A549 (cell line): ENCODE measurements around the gene SSC5D. TPM values are rescaled to one million over a fixed set of nuclear protein-coding genes. Genes with fewer than 3 reads are reported as not detected.

Experiments
- ATAC-seq, 2 experiments: fragments of 200-7000 bp in 1 of 2; fragments of >200 bp in 1 of 2; cut with Nextera tagmentation in 1 of 2; cut with Tn5 transposase in 1 of 2; 3 replicates each; pipeline versions ENCODE4 v1.8.0 to v1.9.1; 2018 to 2020; ENCODE audit warnings: mild to moderate bottlenecking in 1 of 2, moderate library complexity in 1 of 2
- CTCF ChIA-PET: fragments of 300-600 bp; sonication (Branson Sonifier 250); formaldehyde crosslinking; extraction: SDS; loops from one replicate; lab custom pipeline; 2021; ENCODE audit warnings: antibody characterized with exemption, inconsistent platforms; lab: Yijun Ruan, JAX
- POLR2A ChIA-PET: fragments of 350-600 bp; formaldehyde crosslinking; extraction: SDS; loops from one replicate; lab custom pipeline; 2021; ENCODE audit warnings: antibody characterized with exemption, inconsistent platforms; lab: Yijun Ruan, JAX
- DNase-seq, 2 experiments: peaks; one replicate each; pipeline versions ENCODE4 v3.0.0 to v3.0.0-alpha.2; 2011 to 2016; ENCODE audit warnings: low read depth in 1 of 2, low spot score in 1 of 2
- FAIRE-seq: peaks from 2 replicates; lab custom pipeline; 2011; peaks lifted over from hg19 to GRCh38; lab: Jason Lieb, UNC
- H3K27ac ChIP-seq, 2 experiments: fragments of >200 bp; sonication (Bioruptor Twin); formaldehyde crosslinking; 3 replicates each; pipeline ENCODE4 v1.5.1; 2016 to 2017
- H3K4me1 ChIP-seq: fragments of >200 bp; sonication (Bioruptor Twin); formaldehyde crosslinking; 3 replicates; pipeline ENCODE4 v1.6.1; 2016
- H3K4me2 ChIP-seq: fragments of >200 bp; sonication (Bioruptor Twin); formaldehyde crosslinking; 3 replicates; pipeline ENCODE4 v1.6.1; 2016
- H3K4me3 ChIP-seq: fragments of >200 bp; sonication (Bioruptor Twin); formaldehyde crosslinking; 3 replicates; pipeline ENCODE4 v1.5.1; 2016
- H3K9me3 ChIP-seq: fragments of >200 bp; sonication (Bioruptor Twin); formaldehyde crosslinking; 3 replicates; pipeline ENCODE4 v1.6.1; 2016
- ATOH8 ChIP-seq: fragments of 250-450 bp; sonication (Bioruptor Pico); IDR thresholded peaks from 2 replicates; pipeline ENCODE4 v1.5.0; 2020; ENCODE audit warnings: low read depth, mild to moderate bottlenecking, moderate library complexity
- BCL3 ChIP-seq: fragments of >200 bp; sonication (Bioruptor Twin); formaldehyde crosslinking; IDR thresholded peaks from 3 replicates; pipeline ENCODE4 v1.6.1; 2016
- CBX8 ChIP-seq: fragments of 200-600 bp; sonication (generic); IDR thresholded peaks from 2 replicates; pipeline ENCODE4 v1.6.1; 2016
- CEBPB ChIP-seq, 2 experiments: fragments of >200 bp in 1 of 2; sonication (Bioruptor Twin) in 1 of 2; formaldehyde crosslinking in 1 of 2; IDR thresholded peaks; 2 replicates each; pipeline ENCODE4 v1.6.1; 2012 to 2016
- CHD2 ChIP-seq: fragments of 150-350 bp; IDR thresholded peaks from 2 replicates; pipeline ENCODE4 v1.6.1; 2014; ENCODE audit warnings: low read length; ENCODE audit not compliant: partially characterized antibody
- E2F6 ChIP-seq: IDR thresholded peaks from 2 replicates; pipeline ENCODE4 v1.6.1; 2012; ENCODE audit warnings: low read depth, borderline replicate concordance
- EHF ChIP-seq: fragments of 250-450 bp; sonication (Bioruptor Pico); IDR thresholded peaks from 2 replicates; pipeline ENCODE4 v1.5.0; 2020; ENCODE audit warnings: mild to moderate bottlenecking
- ESRRA ChIP-seq: fragments of 150-350 bp; IDR thresholded peaks from 2 replicates; pipeline ENCODE4 v1.6.1; 2014; ENCODE audit warnings: mild to moderate bottlenecking, low read length, borderline replicate concordance
- FOSB ChIP-seq: fragments of 250-450 bp; sonication (Bioruptor Pico); IDR thresholded peaks from 2 replicates; pipeline ENCODE4 v1.5.0; 2020; ENCODE audit warnings: mild to moderate bottlenecking, moderate library complexity
- FOSL2 ChIP-seq, 2 experiments: fragments of 450-650 bp in 1 of 2; fragments of >200 bp in 1 of 2; sonication (Bioruptor Twin) in 1 of 2; formaldehyde crosslinking; IDR thresholded peaks; 2 replicates each; pipeline versions ENCODE4 v1.5.0 to v1.6.1; 2016 to 2020; ENCODE audit warnings: mild to moderate bottlenecking in 1 of 2, moderate library complexity in 1 of 2
- FOXS1 ChIP-seq: fragments of 250-450 bp; sonication (Bioruptor Pico); IDR thresholded peaks from 2 replicates; pipeline ENCODE4 v1.5.0; 2020; ENCODE audit warnings: mild to moderate bottlenecking, moderate library complexity
- GATA3 ChIP-seq: IDR thresholded peaks from 2 replicates; pipeline ENCODE4 v1.6.1; 2012; ENCODE audit warnings: borderline replicate concordance
- HES2 ChIP-seq: fragments of >200 bp; sonication (Bioruptor Twin); formaldehyde crosslinking; IDR thresholded peaks from 2 replicates; pipeline ENCODE4 v1.6.1; 2016
- HEYL ChIP-seq: fragments of 250-450 bp; sonication (Bioruptor Pico); IDR thresholded peaks from 2 replicates; pipeline ENCODE4 v1.8.0; 2021; ENCODE audit warnings: mild to moderate bottlenecking, moderate library complexity
- HOXB13 ChIP-seq: fragments of 250-450 bp; sonication (Bioruptor Pico); IDR thresholded peaks from 2 replicates; pipeline ENCODE4 v1.5.0; 2020; ENCODE audit warnings: low read depth, mild to moderate bottlenecking, moderate library complexity
- HOXB5 ChIP-seq: fragments of 250-450 bp; sonication (Bioruptor Pico); IDR thresholded peaks from 2 replicates; pipeline ENCODE4 v1.5.0; 2020; ENCODE audit warnings: mild to moderate bottlenecking, moderate library complexity
- JUN ChIP-seq, 2 experiments: fragments of >200 bp; sonication (Bioruptor Twin); formaldehyde crosslinking; IDR thresholded peaks; 2 replicates in 1 of 2; 3 replicates in 1 of 2; pipeline ENCODE4 v1.6.1; 2016 to 2017
- JUNB ChIP-seq: fragments of >200 bp; sonication (Bioruptor Twin); formaldehyde crosslinking; IDR thresholded peaks from 2 replicates; pipeline ENCODE4 v1.6.1; 2016
- KDM1A ChIP-seq: fragments of 200-600 bp; sonication (generic); IDR thresholded peaks from 2 replicates; pipeline ENCODE4 v1.6.1; 2016; ENCODE audit warnings: low read depth, mild to moderate bottlenecking
- MAX ChIP-seq: IDR thresholded peaks from 2 replicates; pipeline ENCODE4 v1.6.1; 2012
- NFE2L2 ChIP-seq: fragments of 150-350 bp; conservative IDR thresholded peaks from 2 replicates; pipeline ENCODE4 v1.6.1; 2014; ENCODE audit warnings: low read length
- POLR2A ChIP-seq: IDR thresholded peaks from 2 replicates; pipeline ENCODE4 v1.6.1; 2012; ENCODE audit warnings: mild to moderate bottlenecking, low read length
- RAD21 ChIP-seq, 2 experiments: fragments of >200 bp in 1 of 2; sonication (Bioruptor Twin) in 1 of 2; formaldehyde crosslinking in 1 of 2; IDR thresholded peaks in 1 of 2; conservative IDR thresholded peaks in 1 of 2; 2 replicates in 1 of 2; 3 replicates in 1 of 2; pipeline ENCODE4 v1.6.1; 2012 to 2018; ENCODE audit warnings: inconsistent platforms in 1 of 2
- RFX5 ChIP-seq: fragments of 450-650 bp; IDR thresholded peaks from 2 replicates; pipeline ENCODE4 v1.7.1; 2014; ENCODE audit warnings: antibody characterized with exemption, mild to moderate bottlenecking, moderate library complexity
- RNF2 ChIP-seq: fragments of 200-600 bp; sonication (generic); IDR thresholded peaks from 2 replicates; pipeline ENCODE4 v1.6.1; 2016; ENCODE audit warnings: low read depth, mild to moderate bottlenecking, antibody characterized with exemption, moderate library complexity, borderline replicate concordance
- SMC3 ChIP-seq: fragments of >200 bp; sonication (Bioruptor Twin); formaldehyde crosslinking; IDR thresholded peaks from 3 replicates; pipeline ENCODE4 v1.6.1; 2018; ENCODE audit warnings: inconsistent platforms
- USF2 ChIP-seq: fragments of 450-650 bp; IDR thresholded peaks from 2 replicates; pipeline ENCODE4 v1.6.1; 2014; ENCODE audit warnings: antibody characterized with exemption
- ZC3H11A ChIP-seq: fragments of 450-650 bp; IDR thresholded peaks from 2 replicates; pipeline ENCODE4 v1.6.1; 2014; ENCODE audit warnings: antibody characterized with exemption, mild to moderate bottlenecking
- ZFP36 ChIP-seq: fragments of 450-650 bp; IDR thresholded peaks from 2 replicates; pipeline ENCODE4 v1.6.1; 2014; ENCODE audit warnings: borderline replicate concordance; ENCODE audit not compliant: partially characterized antibody
- WGBS: methylation state at CpG from one replicate; pipeline ENCODE4 v1.1.6; 2017; ENCODE audit errors: missing lambda C conversion rate; 5-methylcytosine and 5-hydroxymethylcytosine counted together
- polyA plus RNA-seq, 4 experiments: library from polyadenylated mRNA; depleted of rRNA in 3 of 4; stranded (reverse); fragments of >200 nt; fragmentation: RNase III in 1 of 4; extraction: RNeasy Plus Mini Kit Qiagen cat#74134 plus additional on column Dnase treatment in 1 of 4; gene quantifications; 2 replicates in 3 of 4; 3 replicates in 1 of 4; pipeline ENCODE4 v1.2.3, GENCODE V29; 2011 to 2017

Gene SSC5D
- polyA plus RNA-seq, 2 of the 4 experiments (the other 2 are of a cell fraction), result 0.22 to 1.5 TPM

- TF ChIP-seq RNF2 (no peak), ATOH8 (peak; percentile 38; the same call in 1 of the 2 replicates), POLR2A (no peak), GATA3 (peak; percentile 38; the same call in 1 of the 2 replicates), NFE2L2 (no peak), EHF (CRISPR knock-in tag) (0 out of 2 replicates have a peak, but pooled peaks have one; percentile 16), HEYL (CRISPR knock-in tag) (no peak), KDM1A (peak; percentile 86), JUNB (peak; percentile 26; the same call in 1 of the 2 replicates), RFX5 (0 out of 2 replicates have a peak, but pooled peaks have one; percentile 17), ZFP36 (no peak), ZC3H11A (no peak), HOXB5 (CRISPR knock-in tag) (peak; percentile 66; the same call in 1 of the 2 replicates), HES2 (no peak), ESRRA (peak; percentile 34; the same call in 1 of the 2 replicates), MAX (peak; percentile 66; the same call in 1 of the 2 replicates), JUN (IDR thresholded peaks at IDR 0.05) (peak in 1 of 2 experiments; percentile 49; a peak in 1 of 5 replicates), FOSL2 (IDR thresholded peaks at IDR 0.05) (no peak), FOSL2 (CRISPR knock-in tag; IDR thresholded peaks at IDR 0.05) (peak; percentile 77)
Observed at GRCh38 chr19:55546822-55547614, 58.8 kb downstream of the SSC5D start (continued).

GRCh38 chr19:55549500-55550320 is 61.5 kb downstream of the SSC5D start:
- POLR2A ChIA-PET, result interaction anchor here (0.5 to 4.7 kb wide), 17 partner anchors 20 to 409 kb away, joined by 3 to 44 read pairs (median 5); partner anchors contain the start of genes FIZ1, UBE2S, ZNF524 and ZNF579
- Histone ChIP-seq H3K9me3 (no peaks in the 10 kb centered on the region), H3K27ac (peak overlapping the region; percentile 97 to 99)
- WGBS, result 3% methylated on average over 36 of the region's 36 CpGs
- DNase-seq (peak; percentile 88), ATAC-seq (peak; percentile 74 to 75)
- TF ChIP-seq CEBPB (IDR thresholded peaks at IDR 0.05) (no peak; a peak in 1 of 4 replicates), MAX (peak; percentile 58), CHD2 (peak; percentile 10), E2F6 (peak; percentile 30; the same call in 1 of the 2 replicates), RFX5 (peak; percentile 75), SMC3 (0 out of 3 replicates have a peak, but pooled peaks have one; percentile 36), JUNB (peak; percentile 92), FOSL2 (IDR thresholded peaks at IDR 0.05) (no peak), FOSL2 (CRISPR knock-in tag; IDR thresholded peaks at IDR 0.05) (peak; percentile 98), USF2 (no peak), FOXS1 (CRISPR knock-in tag) (0 out of 2 replicates have a peak, but pooled peaks have one; percentile 46), RAD21 (conservative IDR thresholded peaks at IDR 0.05 in 1 of 2, IDR thresholded peaks at IDR 0.05 in 1 of 2) (peak; percentile 41 to 42; a peak in 2 of 5 replicates), BCL3 (peak; percentile 39; the same call in 1 of the 3 replicates), FOSB (no peak; the same call in 1 of the 2 replicates), HOXB13 (CRISPR knock-in tag) (peak; percentile 76), POLR2A (peak; percentile 33; the same call in 1 of the 2 replicates), GATA3 (peak; percentile 82; the same call in 1 of the 2 replicates), CBX8 (no peak), ATOH8 (0 out of 2 replicates have a peak, but pooled peaks have one; percentile 4)
- TF ChIP-seq, all 56 proteins: peak for 14
- Histone ChIP-seq H3K4me3 (peak overlapping the region; percentile 38), H3K4me1 (peaks cover 76% of the 10 kb centered on the region), H3K4me2 (peak overlapping the region; percentile 82)
- FAIRE-seq, result peak; percentile 74
- CTCF ChIA-PET, result interaction anchor here (0.7 to 7.6 kb wide), 22 partner anchors 12 to 409 kb away, joined by 3 to 43 read pairs (median 4); partner anchors contain the start of genes FIZ1, ZNF579 and ZNF865
